Testis (tissue), 3 donors: ENCODE measurements around the gene PLCB3. TPM values are rescaled to one million over a fixed set of nuclear protein-coding genes. Genes with fewer than 3 reads are reported as not detected.

Experiments
- DNase-seq: peaks from one replicate; pipeline ENCODE4 v3.0.0-alpha.2; 2019
- H3K27ac ChIP-seq, 2 donors: fragments of 200-600 bp; sonication (generic); one replicate each; pipeline ENCODE4 v1.5.1; 2019
- H3K27me3 ChIP-seq: fragments of 200-600 bp; sonication (generic); one replicate; pipeline ENCODE4 v1.5.1; 2019
- H3K36me3 ChIP-seq: fragments of 200-600 bp; sonication (generic); one replicate; pipeline ENCODE4 v1.5.1; 2017; ENCODE audit warnings: low read depth; ENCODE audit errors: missing control alignments
- H3K4me1 ChIP-seq: fragments of 200-600 bp; sonication (generic); one replicate; pipeline ENCODE4 v1.5.1; 2019
- H3K4me3 ChIP-seq, 2 donors: fragments of 200-600 bp; sonication (generic); one replicate each; pipeline ENCODE4 v1.5.1; 2017 to 2019
- H3K9me3 ChIP-seq: fragments of 200-600 bp; sonication (generic); one replicate; pipeline ENCODE4 v1.5.1; 2017
- POLR2A ChIP-seq: fragments of 450-650 bp; IDR thresholded peaks from one replicate; pipeline ENCODE4 v1.6.1; 2017; ENCODE audit warnings: antibody characterized with exemption, mild to moderate bottlenecking, moderate library complexity
- WGBS, 2 donors: methylation state at CpG; one replicate each; pipeline ENCODE4 v1.1.5; 2018; 5-methylcytosine and 5-hydroxymethylcytosine counted together
- intact Hi-C: fragments of 100-400 bp; cut with DNase I; formaldehyde crosslinking; loops from one replicate; pipeline ENCODE4 v1.15.1; 2023; ENCODE audit warnings: low total_unique reads
- polyA plus RNA-seq: library from polyadenylated mRNA; stranded (reverse); fragments of 350-450 nt; fragmentation: Illumina TruSeq; extraction: RNeasy Lipid Tissue Mini Kit (QIAGEN cat#74804); gene quantifications from one replicate; pipeline ENCODE4 v1.2.3, GENCODE V29; 2014; ENCODE audit warnings: low read depth, low replicate concordance; ENCODE audit not compliant: insufficient read depth
- total RNA-seq, 2 donors: library from RNA; depleted of rRNA; stranded (reverse); fragments of >200 nt; gene quantifications; one replicate each; pipeline ENCODE4 v1.2.3, GENCODE V29; 2016
- TF ChIP-seq, protein P1 (sequence below), 3 experiments: fragments of 450-650 bp in 2 of 3; fragments of 200-600 bp in 1 of 3; sonication (generic) in 1 of 3; IDR thresholded peaks; one replicate each; pipeline ENCODE4 v1.5.1; 2016 to 2019; ENCODE audit warnings: antibody characterized with exemption in 3 of 3, mild to moderate bottlenecking in 2 of 3, moderate library complexity in 1 of 3

The PLCB3 gene
- total and polyA plus RNA-seq, 3 donors from 2014 or later = 14.2 to 45.4 (median 29.6) TPM

DNA sequence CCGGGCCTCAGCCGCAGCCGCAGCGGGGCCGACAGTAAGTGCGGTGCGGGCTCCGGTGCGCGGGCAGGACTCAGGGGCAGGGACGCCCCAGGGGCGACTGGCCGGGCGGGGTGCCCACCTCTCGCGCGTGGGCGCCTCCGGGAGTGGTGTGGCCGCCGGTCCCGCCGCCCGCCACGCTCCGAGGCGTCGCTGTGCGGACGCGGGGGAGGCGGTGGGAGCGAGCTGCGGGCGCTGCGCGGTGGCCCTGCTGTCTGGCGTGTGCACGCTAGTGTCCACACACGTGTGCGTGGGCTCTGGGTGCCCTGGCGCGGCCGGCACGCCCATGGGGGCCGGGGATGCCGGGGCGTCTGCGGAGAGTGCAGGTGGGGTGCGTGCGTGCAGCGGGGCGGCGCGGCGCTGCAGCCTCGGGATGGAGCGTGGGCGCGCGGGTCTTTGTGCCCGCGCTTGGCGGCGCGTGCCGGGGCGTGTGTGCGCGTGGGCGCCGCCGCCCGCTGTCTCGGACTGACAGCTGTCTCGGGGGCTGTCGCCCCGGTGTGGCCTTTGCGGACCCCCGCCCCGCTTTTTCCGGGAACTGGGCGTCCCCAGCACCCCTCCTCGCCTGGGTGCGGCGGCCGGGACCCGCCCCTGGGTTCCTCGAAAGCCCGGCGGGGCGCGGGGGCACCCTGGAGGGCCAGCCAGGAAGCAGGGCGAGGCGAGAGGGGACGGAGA lies 40.6 kb downstream of the PLCB3 start:
- H3K27ac ChIP-seq = no peak overlapping the region
- intact Hi-C loops = loop anchor here (10.0 kb wide), 1 partner anchor 87 kb away; the partner anchor contains the start of gene FERMT3
- WGBS, 2 donors = 0 to 1% methylated on average over 3 to 49 of the region's 96 CpGs
- no peaks in the 10 kb centered on the region for H3K9me3 ChIP-seq
- no peaks in the 10 kb centered on the region for H3K36me3 ChIP-seq
- no peaks in the 10 kb centered on the region for H3K27me3 ChIP-seq
- DNase-seq = no peak
- H3K4me3 ChIP-seq = peak overlapping the region; percentile 34 to 38
- TF ChIP-seq, protein P1, sequence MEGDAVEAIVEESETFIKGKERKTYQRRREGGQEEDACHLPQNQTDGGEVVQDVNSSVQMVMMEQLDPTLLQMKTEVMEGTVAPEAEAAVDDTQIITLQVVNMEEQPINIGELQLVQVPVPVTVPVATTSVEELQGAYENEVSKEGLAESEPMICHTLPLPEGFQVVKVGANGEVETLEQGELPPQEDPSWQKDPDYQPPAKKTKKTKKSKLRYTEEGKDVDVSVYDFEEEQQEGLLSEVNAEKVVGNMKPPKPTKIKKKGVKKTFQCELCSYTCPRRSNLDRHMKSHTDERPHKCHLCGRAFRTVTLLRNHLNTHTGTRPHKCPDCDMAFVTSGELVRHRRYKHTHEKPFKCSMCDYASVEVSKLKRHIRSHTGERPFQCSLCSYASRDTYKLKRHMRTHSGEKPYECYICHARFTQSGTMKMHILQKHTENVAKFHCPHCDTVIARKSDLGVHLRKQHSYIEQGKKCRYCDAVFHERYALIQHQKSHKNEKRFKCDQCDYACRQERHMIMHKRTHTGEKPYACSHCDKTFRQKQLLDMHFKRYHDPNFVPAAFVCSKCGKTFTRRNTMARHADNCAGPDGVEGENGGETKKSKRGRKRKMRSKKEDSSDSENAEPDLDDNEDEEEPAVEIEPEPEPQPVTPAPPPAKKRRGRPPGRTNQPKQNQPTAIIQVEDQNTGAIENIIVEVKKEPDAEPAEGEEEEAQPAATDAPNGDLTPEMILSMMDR (IDR thresholded peaks at IDR 0.05) = no peak
- TF ChIP-seq POLR2A = no peak
- H3K4me1 ChIP-seq = peaks cover 17% of the 10 kb centered on the region

DNA sequence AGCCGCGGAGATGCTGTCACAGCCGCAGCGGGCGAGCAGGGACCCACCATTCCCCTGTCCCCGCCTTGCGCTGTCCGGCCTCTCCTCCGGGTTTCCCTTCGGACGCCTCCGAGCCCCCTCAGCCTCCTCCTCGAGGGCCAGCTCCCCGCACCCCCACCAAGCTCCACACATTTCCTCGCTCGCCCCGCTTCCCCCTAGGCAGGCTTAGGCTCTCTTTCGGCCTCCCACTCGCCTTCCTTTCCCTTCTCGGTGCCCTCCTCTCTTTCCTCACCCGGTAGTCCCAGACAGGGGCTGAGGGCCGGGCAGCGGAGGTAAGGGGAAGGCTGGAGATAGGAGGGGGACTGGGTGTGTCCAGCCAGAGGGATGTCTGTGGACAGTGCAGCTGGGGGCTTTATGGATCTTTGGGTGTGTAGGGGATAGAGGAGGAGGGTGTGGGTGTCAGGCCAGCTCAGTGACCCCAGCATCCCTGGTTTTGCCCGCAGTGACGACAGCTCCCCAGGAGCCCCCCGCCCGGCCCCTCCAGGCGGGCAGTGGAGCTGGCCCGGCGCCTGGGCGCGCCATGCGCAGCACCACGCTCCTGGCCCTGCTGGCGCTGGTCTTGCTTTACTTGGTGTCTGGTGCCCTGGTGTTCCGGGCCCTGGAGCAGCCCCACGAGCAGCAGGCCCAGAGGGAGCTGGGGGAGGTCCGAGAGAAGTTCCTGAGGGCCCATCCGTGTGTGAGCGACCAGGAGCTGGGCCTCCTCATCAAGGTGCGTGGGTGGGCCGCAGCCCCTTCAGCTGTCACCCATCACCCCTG lies 41.3 kb downstream of the PLCB3 start:
- intact Hi-C loops = loop anchor here (10.0 kb wide), 1 partner anchor 88 kb away; the partner anchor contains the start of gene FERMT3
- DNase-seq = no peak
- Histone ChIP-seq H3K4me3 (peak overlapping the region; percentile 34 to 38), H3K9me3 (no peaks in the 10 kb centered on the region), H3K36me3 (no peaks in the 10 kb centered on the region), H3K4me1 (peaks cover 16% of the 10 kb centered on the region), H3K27me3 (no peaks in the 10 kb centered on the region), H3K27ac (no peak overlapping the region)
- 26% methylated on average over 29 to 38 of the region's 42 CpGs for WGBS, 2 donors
- no peak for TF ChIP-seq POLR2A
- TF ChIP-seq, protein P1 (IDR thresholded peaks at IDR 0.05) = no peak

DNA sequence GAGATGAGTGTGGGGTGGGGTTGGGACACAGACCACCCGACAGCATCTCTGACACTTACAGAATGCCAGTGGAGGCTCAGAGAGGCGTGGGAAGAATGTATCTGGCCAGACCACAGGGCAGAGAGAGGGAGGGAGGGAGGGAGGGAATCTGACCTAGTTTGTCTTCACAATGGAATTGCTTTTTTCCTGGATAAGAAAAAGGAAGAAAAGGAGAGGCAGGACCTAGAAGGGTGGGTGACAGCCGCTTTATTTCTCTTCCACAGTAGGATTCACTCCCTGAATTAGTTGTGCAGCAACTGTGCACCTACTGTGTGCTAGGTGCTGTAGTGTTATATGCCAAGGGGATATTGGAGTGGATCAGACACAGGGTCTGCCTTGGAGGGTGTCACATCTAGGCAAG lies 43.4 kb downstream of the PLCB3 start:
- no peaks in the 10 kb centered on the region for H3K36me3 ChIP-seq
- DNase-seq = no peak
- TF ChIP-seq, protein P1 (IDR thresholded peaks at IDR 0.05) = no peak
- no peak for TF ChIP-seq POLR2A
- no peaks in the 10 kb centered on the region for H3K9me3 ChIP-seq
- H3K27ac ChIP-seq = no peak overlapping the region
- no peaks in the 10 kb centered on the region for H3K27me3 ChIP-seq
- no peak overlapping the region for H3K4me3 ChIP-seq
- peaks cover 25% of the 10 kb centered on the region for H3K4me1 ChIP-seq
- intact Hi-C loops = loop anchor here (10.0 kb wide), 1 partner anchor 90 kb away; the partner anchor contains the start of gene FERMT3
- 31 to 32% methylated on average over 3 of the region's 3 CpGs for WGBS, 2 donors

DNA sequence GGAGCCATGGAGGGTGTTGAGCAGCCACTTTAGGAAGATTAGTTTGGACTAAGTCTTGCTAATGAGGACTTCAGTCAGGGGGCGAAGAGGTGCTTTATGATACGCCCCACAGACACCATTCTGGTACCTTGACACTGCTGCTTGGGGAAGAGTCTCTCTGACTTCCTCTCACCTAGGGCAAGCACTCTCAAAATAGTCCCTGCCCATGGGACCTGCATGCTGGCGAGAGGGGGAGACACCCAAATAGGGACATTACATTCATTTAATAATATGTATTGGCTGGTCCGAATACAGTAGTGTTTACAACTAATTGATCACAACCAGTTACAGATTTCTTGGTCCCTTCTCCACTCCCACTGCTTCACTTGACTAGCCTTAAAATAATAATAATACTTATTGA lies 44.4 kb downstream of the PLCB3 start:
- no peaks in the 10 kb centered on the region for H3K9me3 ChIP-seq
- intact Hi-C loops = loop anchor here (10.0 kb wide), 1 partner anchor 91 kb away; the partner anchor contains the start of gene FERMT3
- WGBS, 2 donors = 89 to 96% methylated on average over 4 of the region's 4 CpGs
- H3K27me3 ChIP-seq = no peaks in the 10 kb centered on the region
- H3K4me3 ChIP-seq = no peak overlapping the region
- H3K36me3 ChIP-seq = no peaks in the 10 kb centered on the region
- H3K4me1 ChIP-seq = peaks cover 35% of the 10 kb centered on the region
- no peak overlapping the region for H3K27ac ChIP-seq
- DNase-seq = no peak
- TF ChIP-seq, protein P1 (IDR thresholded peaks at IDR 0.05) = no peak
- no peak for TF ChIP-seq POLR2A
